GM12878 (cell line): ENCODE results near the gene HES7.

Experiments used
- EP300 ChIP-seq, 2 experiments: fragments of 150-350 bp in 1 of 2; IDR thresholded peaks; 2 replicates each; pipeline ENCODE4 v1.6.1; 2011 to 2012; ENCODE audit warnings: low read depth in 2 of 2, low read length in 2 of 2, borderline replicate concordance in 1 of 2, improper control_type of control experiment in 1 of 2, inconsistent platforms in 1 of 2; ENCODE audit not compliant: control insufficient read depth in 1 of 2
- FOXM1 ChIP-seq: IDR thresholded peaks from 2 replicates; pipeline ENCODE4 v1.6.1; 2012; ENCODE audit warnings: low read depth, mild to moderate bottlenecking, inconsistent platforms, low read length, moderate library complexity
- HDAC2 ChIP-seq: fragments of 200-600 bp; sonication (generic); IDR thresholded peaks from 2 replicates; pipeline ENCODE4 v1.6.1; 2017
- HDAC6 ChIP-seq: fragments of 200-600 bp; sonication (generic); IDR thresholded peaks from one replicate; pipeline ENCODE4 v1.8.0; 2017; ENCODE audit warnings: antibody characterized with exemption; ENCODE audit not compliant: unreplicated experiment
- POLR2A ChIP-seq: IDR thresholded peaks from 2 replicates; pipeline ENCODE4 v1.6.1; 2011; ENCODE audit warnings: low read depth, mild to moderate bottlenecking, low read length
- POLR2AphosphoS5 ChIP-seq: IDR thresholded peaks from 2 replicates; pipeline ENCODE4 v1.6.1; 2011; ENCODE audit warnings: mild to moderate bottlenecking, low read length, inconsistent platforms
- TAF1 ChIP-seq: IDR thresholded peaks from 2 replicates; pipeline ENCODE4 v1.6.1; 2011; ENCODE audit warnings: mild to moderate bottlenecking, low read depth, low read length, borderline replicate concordance
- TF ChIP-seq, protein P1 (sequence below), 3 experiments: IDR thresholded peaks in 2 of 3; conservative IDR thresholded peaks in 1 of 3; 2 replicates each; pipeline ENCODE4 v1.5.1; 2011; ENCODE audit warnings: low read depth in 3 of 3, low read length in 3 of 3, mild to moderate bottlenecking in 3 of 3, control low read depth in 2 of 3, moderate library complexity in 2 of 3, inconsistent platforms in 1 of 3, mixed read lengths in 1 of 3; ENCODE audit not compliant: control insufficient read depth in 2 of 3, insufficient read depth in 1 of 3; ENCODE audit errors: extremely low read depth in 1 of 3
- TF ChIP-seq, protein P2 (sequence below): IDR thresholded peaks from 2 replicates; pipeline ENCODE4 v1.6.1; 2011; ENCODE audit warnings: low read depth, low read length, improper control_type of control experiment, borderline replicate concordance

DNA sequence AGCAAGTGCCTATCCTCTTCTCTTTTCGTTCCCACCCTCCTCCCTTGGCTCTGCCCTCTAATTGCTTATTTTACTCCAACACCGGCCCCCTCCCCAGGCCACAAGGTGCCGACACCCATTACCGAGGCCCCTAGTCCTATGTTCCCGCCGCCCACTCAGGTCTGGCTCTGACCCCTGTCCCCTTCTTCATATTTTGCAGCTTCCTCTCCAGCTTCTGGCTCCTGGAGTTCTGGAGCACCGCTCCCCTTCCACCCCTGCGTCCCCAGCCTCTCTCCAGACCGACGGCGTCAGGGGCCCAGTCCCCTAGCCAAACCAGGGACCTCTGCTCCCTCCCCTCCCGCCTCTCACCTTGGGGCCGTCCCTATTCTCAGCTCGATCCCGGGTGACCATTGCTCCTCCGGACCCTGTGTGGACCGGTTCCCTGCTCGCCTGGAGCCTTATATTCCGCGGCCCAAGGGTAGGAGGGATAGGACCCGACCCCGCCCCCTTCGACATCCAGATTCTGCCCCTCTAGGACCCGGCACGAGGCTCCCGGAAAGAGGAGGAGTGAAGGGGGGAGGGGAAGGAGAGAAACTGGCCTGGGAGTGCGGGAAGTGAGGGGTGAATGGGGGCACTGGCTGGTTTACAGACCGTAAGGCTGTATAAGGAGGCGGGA is at the start of gene HES7:
- TF ChIP-seq, protein P1, sequence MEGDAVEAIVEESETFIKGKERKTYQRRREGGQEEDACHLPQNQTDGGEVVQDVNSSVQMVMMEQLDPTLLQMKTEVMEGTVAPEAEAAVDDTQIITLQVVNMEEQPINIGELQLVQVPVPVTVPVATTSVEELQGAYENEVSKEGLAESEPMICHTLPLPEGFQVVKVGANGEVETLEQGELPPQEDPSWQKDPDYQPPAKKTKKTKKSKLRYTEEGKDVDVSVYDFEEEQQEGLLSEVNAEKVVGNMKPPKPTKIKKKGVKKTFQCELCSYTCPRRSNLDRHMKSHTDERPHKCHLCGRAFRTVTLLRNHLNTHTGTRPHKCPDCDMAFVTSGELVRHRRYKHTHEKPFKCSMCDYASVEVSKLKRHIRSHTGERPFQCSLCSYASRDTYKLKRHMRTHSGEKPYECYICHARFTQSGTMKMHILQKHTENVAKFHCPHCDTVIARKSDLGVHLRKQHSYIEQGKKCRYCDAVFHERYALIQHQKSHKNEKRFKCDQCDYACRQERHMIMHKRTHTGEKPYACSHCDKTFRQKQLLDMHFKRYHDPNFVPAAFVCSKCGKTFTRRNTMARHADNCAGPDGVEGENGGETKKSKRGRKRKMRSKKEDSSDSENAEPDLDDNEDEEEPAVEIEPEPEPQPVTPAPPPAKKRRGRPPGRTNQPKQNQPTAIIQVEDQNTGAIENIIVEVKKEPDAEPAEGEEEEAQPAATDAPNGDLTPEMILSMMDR (IDR thresholded peaks at IDR 0.05 in 2 of 3, conservative IDR thresholded peaks at IDR 0.05 in 1 of 3; ENCODE audit: control insufficient read depth in 2 of 3, extremely low read depth in 1 of 3, insufficient read depth in 1 of 3, low read depth in 3 of 3, low read length in 3 of 3) = no peak
- TF ChIP-seq POLR2AphosphoS5 (no peak), EP300 (IDR thresholded peaks at IDR 0.05; ENCODE audit: borderline replicate concordance in 1 of 2, control insufficient read depth in 1 of 2, low read depth in 2 of 2, low read length in 2 of 2) (no peak), FOXM1 (no peak), HDAC2 (no peak), HDAC6 (no peak), TAF1 (no peak), POLR2A (no peak)
- TF ChIP-seq, protein P2, sequence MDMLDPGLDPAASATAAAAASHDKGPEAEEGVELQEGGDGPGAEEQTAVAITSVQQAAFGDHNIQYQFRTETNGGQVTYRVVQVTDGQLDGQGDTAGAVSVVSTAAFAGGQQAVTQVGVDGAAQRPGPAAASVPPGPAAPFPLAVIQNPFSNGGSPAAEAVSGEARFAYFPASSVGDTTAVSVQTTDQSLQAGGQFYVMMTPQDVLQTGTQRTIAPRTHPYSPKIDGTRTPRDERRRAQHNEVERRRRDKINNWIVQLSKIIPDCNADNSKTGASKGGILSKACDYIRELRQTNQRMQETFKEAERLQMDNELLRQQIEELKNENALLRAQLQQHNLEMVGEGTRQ = no peak
